ENCODE measurements around the gene BMP2. TPM values are rescaled to one million over a fixed set of nuclear protein-coding genes. Genes with fewer than 3 reads are reported as not detected.

The BMP2 gene
- total and polyA plus RNA-seq, 2 donors (not counting 1 experiment from before 2014, with no cell fraction given) = not detected

DNA sequence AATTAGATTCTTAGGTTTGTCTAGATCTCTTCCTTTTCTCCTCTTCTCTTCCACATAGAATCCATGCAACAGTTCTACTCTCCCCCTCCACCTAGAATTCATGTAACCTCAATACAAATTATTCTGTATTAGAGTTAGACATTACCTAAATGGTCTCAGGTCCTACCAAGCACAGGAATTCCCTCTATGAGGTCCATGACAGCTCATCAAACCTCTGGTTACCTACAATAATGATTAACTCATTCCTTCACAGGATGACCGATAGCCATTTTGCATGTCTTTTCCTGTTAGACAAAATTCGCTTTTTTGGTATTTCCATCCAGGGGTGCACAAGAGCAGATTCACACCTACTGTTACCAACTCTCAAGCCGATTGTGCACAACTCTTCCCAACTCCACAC lies 27.4 kb upstream of the BMP2 start:
- Mint-ChIP-seq H3K27me3 (no peaks in the 10 kb centered on the region), H3K4me1 (no peaks in the 10 kb centered on the region), H3K27ac (no peak overlapping the region), H3K4me3 (no peak overlapping the region), H3K9me3 (ENCODE audit: insufficient read depth) (no peaks in the 10 kb centered on the region)
- no peak overlapping the region for H2AFZ ChIP-seq (ENCODE audit: insufficient read depth, low read depth, low read length, poor library complexity, severe bottlenecking)
- ChIA-PET POLR2A (no interaction called here), CTCF (no interaction called here)
- TF ChIP-seq, protein P1, sequence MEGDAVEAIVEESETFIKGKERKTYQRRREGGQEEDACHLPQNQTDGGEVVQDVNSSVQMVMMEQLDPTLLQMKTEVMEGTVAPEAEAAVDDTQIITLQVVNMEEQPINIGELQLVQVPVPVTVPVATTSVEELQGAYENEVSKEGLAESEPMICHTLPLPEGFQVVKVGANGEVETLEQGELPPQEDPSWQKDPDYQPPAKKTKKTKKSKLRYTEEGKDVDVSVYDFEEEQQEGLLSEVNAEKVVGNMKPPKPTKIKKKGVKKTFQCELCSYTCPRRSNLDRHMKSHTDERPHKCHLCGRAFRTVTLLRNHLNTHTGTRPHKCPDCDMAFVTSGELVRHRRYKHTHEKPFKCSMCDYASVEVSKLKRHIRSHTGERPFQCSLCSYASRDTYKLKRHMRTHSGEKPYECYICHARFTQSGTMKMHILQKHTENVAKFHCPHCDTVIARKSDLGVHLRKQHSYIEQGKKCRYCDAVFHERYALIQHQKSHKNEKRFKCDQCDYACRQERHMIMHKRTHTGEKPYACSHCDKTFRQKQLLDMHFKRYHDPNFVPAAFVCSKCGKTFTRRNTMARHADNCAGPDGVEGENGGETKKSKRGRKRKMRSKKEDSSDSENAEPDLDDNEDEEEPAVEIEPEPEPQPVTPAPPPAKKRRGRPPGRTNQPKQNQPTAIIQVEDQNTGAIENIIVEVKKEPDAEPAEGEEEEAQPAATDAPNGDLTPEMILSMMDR (IDR thresholded peaks at IDR 0.05) = no peak
- no peak for TF ChIP-seq EZH2 (IDR thresholded peaks at IDR 0.05; ENCODE audit: borderline replicate concordance, insufficient read depth, low read depth, low read length, poor library complexity, severe bottlenecking)
- intact Hi-C loops (cut with micrococcal nuclease) = no loop called here
- no peaks in the 10 kb centered on the region for H3K27me3 ChIP-seq (replicated peaks in 1 of 4; ENCODE audit: control extremely low read depth in 1 of 4, control insufficient read depth in 3 of 4, insufficient read depth in 4 of 4, low read length in 3 of 4)
- 94% methylated on average over 2 of the region's 3 CpGs for WGBS (ENCODE audit: insufficient coverage)
- H3K36me3 ChIP-seq (replicated peaks in 1 of 2; ENCODE audit: control extremely low read depth in 1 of 2, control insufficient read depth in 1 of 2, extremely low read depth in 1 of 2, insufficient read depth in 2 of 2, low read length in 1 of 2) = no peaks in the 10 kb centered on the region
- no peak overlapping the region for H3K4me3 ChIP-seq (ENCODE audit: control extremely low read depth in 1 of 5, extremely low read depth in 1 of 5, insufficient read depth in 1 of 5, low read depth in 2 of 5, low read length in 4 of 5)
- DNase-seq = no peak
- no peak overlapping the region for H3K9ac ChIP-seq (ENCODE audit: low read length)
- H3K79me2 ChIP-seq (ENCODE audit: control insufficient read depth, insufficient read depth, low read length) = no peaks in the 10 kb centered on the region
- H4K20me1 ChIP-seq (ENCODE audit: control insufficient read depth, insufficient read depth, low read length, poor library complexity, severe bottlenecking) = no peaks in the 10 kb centered on the region
- H3K9me3 ChIP-seq (ENCODE audit: control extremely low read depth in 1 of 3, control insufficient read depth in 2 of 3, insufficient read depth in 1 of 3, low read length in 2 of 3) = no peaks in the 10 kb centered on the region
- H3K27ac ChIP-seq (ENCODE audit: low read length in 2 of 2) = no peak overlapping the region
- H3K4me1 ChIP-seq (ENCODE audit: control insufficient read depth in 2 of 2, insufficient read depth in 2 of 2, low read length in 2 of 2) = no peaks in the 10 kb centered on the region
- no peak for ATAC-seq (ENCODE audit: low read depth)
- no peak overlapping the region for H3K4me2 ChIP-seq (replicated peaks; ENCODE audit: low read depth, low read length, poor library complexity, severe bottlenecking)

DNA sequence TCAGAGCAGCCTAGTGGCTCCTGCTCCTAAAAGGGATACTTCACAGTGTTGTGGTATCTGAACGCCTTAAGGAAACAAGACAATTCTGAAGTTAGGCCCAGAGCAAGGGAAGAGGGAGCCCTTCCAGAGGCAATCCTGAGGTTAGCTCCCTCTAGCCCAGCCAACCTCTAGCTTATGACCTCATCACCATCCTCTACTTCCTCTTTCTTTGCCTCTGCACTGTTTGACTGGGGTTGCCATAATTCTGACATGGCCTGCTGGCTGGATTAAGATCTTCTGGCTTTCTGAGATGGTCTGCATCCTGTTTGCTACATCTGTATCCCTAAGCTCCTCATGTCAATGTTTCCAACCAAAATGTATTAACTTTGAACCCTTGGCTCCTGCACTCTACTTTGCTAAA lies 23.3 kb upstream of the BMP2 start:
- no peak overlapping the region for H3K27ac ChIP-seq (ENCODE audit: low read length in 2 of 2)
- TF ChIP-seq, protein P1 (IDR thresholded peaks at IDR 0.05) = no peak
- TF ChIP-seq EZH2 (IDR thresholded peaks at IDR 0.05; ENCODE audit: borderline replicate concordance, insufficient read depth, low read depth, low read length, poor library complexity, severe bottlenecking) = no peak
- Mint-ChIP-seq H3K4me3 (no peak overlapping the region), H3K27ac (no peak overlapping the region), H3K9me3 (ENCODE audit: insufficient read depth) (no peaks in the 10 kb centered on the region), H3K27me3 (no peaks in the 10 kb centered on the region), H3K4me1 (no peaks in the 10 kb centered on the region)
- H3K27me3 ChIP-seq (replicated peaks in 1 of 4; ENCODE audit: control extremely low read depth in 1 of 4, control insufficient read depth in 3 of 4, insufficient read depth in 4 of 4, low read length in 3 of 4) = no peaks in the 10 kb centered on the region
- intact Hi-C loops (cut with micrococcal nuclease) = no loop called here
- DNase-seq (no peak), ATAC-seq (ENCODE audit: low read depth) (no peak)
- no peak overlapping the region for H3K4me2 ChIP-seq (replicated peaks; ENCODE audit: low read depth, low read length, poor library complexity, severe bottlenecking)
- ChIA-PET POLR2A (no interaction called here), CTCF (no interaction called here)
- WGBS (ENCODE audit: insufficient coverage) = 78% methylated on average over 1 of the region's 1 CpG
- H3K4me1 ChIP-seq (ENCODE audit: control insufficient read depth in 2 of 2, insufficient read depth in 2 of 2, low read length in 2 of 2) = no peaks in the 10 kb centered on the region
- H3K4me3 ChIP-seq (ENCODE audit: control extremely low read depth in 1 of 5, extremely low read depth in 1 of 5, insufficient read depth in 1 of 5, low read depth in 2 of 5, low read length in 4 of 5) = no peak overlapping the region
- H3K79me2 ChIP-seq (ENCODE audit: control insufficient read depth, insufficient read depth, low read length) = no peaks in the 10 kb centered on the region
- H4K20me1 ChIP-seq (ENCODE audit: control insufficient read depth, insufficient read depth, low read length, poor library complexity, severe bottlenecking) = no peaks in the 10 kb centered on the region
- no peaks in the 10 kb centered on the region for H3K36me3 ChIP-seq (replicated peaks in 1 of 2; ENCODE audit: control extremely low read depth in 1 of 2, control insufficient read depth in 1 of 2, extremely low read depth in 1 of 2, insufficient read depth in 2 of 2, low read length in 1 of 2)
- H3K9me3 ChIP-seq (ENCODE audit: control extremely low read depth in 1 of 3, control insufficient read depth in 2 of 3, insufficient read depth in 1 of 3, low read length in 2 of 3) = no peaks in the 10 kb centered on the region
- no peak overlapping the region for H3K9ac ChIP-seq (ENCODE audit: low read length)
- H2AFZ ChIP-seq (ENCODE audit: insufficient read depth, low read depth, low read length, poor library complexity, severe bottlenecking) = no peak overlapping the region
